ENCODE data around the gene KIRREL3.

Gene KIRREL3

DNA sequence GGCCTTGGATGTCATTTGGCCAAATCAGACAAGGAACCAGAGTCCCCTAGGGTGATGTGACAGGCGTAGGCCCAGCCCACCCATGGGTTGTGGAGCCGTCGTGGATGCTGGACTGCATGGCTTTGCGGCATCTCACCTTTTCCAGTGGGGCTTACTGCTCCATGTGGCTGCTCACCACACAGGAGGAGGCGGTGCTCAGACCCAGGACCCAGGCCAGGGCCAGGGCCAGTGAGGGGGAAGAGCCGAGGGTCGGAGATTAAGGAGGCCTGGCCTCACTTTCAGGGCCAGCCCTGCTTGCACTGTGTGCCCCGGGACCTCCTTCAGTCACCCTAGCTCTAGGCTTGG lies 539.5 kb downstream of the KIRREL3 start:
- DNase-seq (ENCODE audit: insufficient read length, low spot score) (no peak), FAIRE-seq (no peak)
- TF ChIP-seq, protein P1, sequence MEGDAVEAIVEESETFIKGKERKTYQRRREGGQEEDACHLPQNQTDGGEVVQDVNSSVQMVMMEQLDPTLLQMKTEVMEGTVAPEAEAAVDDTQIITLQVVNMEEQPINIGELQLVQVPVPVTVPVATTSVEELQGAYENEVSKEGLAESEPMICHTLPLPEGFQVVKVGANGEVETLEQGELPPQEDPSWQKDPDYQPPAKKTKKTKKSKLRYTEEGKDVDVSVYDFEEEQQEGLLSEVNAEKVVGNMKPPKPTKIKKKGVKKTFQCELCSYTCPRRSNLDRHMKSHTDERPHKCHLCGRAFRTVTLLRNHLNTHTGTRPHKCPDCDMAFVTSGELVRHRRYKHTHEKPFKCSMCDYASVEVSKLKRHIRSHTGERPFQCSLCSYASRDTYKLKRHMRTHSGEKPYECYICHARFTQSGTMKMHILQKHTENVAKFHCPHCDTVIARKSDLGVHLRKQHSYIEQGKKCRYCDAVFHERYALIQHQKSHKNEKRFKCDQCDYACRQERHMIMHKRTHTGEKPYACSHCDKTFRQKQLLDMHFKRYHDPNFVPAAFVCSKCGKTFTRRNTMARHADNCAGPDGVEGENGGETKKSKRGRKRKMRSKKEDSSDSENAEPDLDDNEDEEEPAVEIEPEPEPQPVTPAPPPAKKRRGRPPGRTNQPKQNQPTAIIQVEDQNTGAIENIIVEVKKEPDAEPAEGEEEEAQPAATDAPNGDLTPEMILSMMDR (IDR thresholded peaks at IDR 0.05; ENCODE audit: insufficient read depth, missing control alignments): no peak

DNA sequence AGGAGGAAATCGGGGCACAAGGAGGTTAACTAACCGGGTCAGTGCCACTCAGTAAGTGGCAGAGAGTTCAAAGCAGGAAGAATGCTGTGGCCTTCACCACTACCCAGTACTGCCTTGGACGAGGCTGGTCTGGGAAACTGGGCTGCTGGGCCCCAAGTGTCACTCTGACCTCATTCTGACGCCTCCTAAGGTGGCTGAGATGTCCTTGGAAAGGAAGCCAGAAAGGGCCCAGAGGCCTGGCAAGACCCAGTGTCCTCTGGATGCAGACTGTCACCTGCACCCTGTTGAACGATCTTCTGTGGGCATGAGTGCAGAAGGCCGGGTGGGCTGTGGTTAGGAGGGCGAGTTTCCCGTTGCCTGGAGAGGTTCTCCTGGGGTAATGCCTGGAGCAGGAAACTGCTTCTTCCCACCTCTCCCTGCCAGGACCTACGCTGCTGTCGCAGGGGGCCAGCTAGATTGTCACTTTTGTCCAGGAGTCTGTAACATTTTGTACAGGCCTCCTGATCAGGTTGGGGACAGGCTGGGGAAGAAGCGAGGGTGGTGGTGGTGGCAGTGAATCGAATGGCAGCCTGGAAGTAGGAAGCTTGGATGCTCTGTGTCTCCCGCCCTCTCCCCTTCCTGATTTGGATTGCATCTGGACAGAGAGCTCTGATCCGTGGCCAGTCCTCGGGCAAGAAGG lies 540.0 kb downstream of the KIRREL3 start:
- FAIRE-seq (no peak), DNase-seq (ENCODE audit: insufficient read length, low spot score) (no peak)
- TF ChIP-seq, protein P1 (IDR thresholded peaks at IDR 0.05; ENCODE audit: insufficient read depth, missing control alignments): no peak

DNA sequence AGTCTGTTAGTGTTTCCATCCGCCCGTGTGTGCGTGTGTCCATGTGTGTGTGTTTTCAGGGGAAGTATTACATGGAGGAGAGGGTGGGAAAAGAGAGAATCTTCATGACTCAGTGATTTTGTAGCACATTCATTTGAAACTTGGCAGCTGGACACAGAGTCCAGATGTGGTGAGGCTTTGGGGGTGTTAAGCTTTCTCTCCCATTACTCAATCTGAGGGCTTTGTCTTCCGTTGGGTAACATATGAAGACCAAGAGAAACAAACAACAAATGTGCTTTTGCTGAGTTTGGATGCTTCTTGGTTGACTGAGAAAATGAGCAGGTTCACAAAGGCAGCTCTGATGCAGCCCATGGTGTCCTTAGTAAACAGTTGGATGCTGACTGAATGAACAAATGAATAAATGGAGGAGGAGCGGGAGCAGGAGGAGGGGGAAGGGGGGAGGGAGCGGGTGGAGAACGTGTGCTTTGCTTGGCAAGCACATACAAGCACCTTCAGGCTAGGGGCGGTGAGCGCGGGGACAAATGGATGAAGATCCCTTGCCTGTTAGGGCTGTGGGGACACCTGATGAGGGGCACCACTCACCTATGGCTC lies 540.8 kb downstream of the KIRREL3 start:
- DNase-seq (ENCODE audit: insufficient read length, low spot score): no peak
- TF ChIP-seq, protein P1 (IDR thresholded peaks at IDR 0.05; ENCODE audit: insufficient read depth, missing control alignments): no peak
- FAIRE-seq: no peak

DNA sequence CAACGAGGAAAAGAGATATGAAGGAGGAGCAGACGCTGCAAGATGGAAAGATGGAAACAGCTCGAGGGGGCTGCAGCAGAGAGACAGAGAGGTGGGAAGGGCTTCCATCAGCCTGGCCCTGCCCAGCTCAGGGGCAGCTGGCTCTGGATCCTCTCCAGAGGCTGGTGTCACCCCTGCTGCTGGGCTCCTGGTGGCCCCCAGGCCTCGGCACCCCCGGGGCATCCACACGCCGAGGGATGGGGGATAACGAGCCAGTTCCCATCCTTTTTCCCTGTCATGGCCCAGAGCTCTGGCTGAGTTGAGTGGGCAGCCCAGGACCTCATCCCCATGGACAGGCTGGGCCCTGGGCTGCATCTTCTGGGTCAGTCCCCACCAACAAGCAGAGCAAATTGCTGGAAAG lies 542.8 kb downstream of the KIRREL3 start:
- TF ChIP-seq, protein P1 (IDR thresholded peaks at IDR 0.05; ENCODE audit: insufficient read depth, missing control alignments): no peak
- DNase-seq (ENCODE audit: insufficient read length, low spot score) (no peak), FAIRE-seq (no peak)

DNA sequence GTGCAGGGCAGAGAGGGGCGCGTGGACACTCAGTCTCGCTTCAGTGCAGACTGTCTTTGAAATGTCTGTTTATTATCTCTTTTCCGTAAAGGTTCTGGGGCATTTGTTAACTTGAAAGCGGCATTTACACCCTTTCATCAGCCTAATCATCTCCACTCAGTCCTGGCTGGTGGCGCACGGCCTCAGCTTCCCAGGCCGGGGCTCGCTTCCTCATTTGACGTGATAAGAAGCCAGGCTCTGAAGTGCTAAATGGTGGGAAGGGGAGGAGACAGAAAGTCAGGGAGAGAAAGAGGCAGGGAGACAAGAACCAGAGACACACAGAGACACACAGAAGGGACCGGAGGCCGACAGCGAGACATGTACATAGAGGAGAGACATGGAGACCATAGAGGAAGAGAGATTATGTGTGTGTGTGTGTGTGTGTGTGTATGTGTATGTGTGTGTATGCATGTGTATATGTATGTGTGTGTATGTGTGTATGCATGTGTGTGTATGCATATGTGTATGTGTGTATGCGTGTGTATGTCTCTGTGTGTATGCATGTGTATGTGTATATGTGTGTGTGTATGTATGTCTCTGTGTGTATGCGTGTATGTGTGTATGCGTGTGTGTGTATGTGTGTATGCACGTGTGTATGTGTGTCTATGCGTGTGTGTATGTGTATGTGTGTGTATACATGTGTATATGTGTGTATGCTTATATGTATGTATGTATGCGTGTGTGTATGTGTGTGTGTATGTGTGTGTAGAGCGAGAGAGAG lies 543.6 kb downstream of the KIRREL3 start:
- no peak for DNase-seq (ENCODE audit: insufficient read length, low spot score)
- TF ChIP-seq, protein P1 (IDR thresholded peaks at IDR 0.05; ENCODE audit: insufficient read depth, missing control alignments): no peak
- FAIRE-seq: no peak

DNA sequence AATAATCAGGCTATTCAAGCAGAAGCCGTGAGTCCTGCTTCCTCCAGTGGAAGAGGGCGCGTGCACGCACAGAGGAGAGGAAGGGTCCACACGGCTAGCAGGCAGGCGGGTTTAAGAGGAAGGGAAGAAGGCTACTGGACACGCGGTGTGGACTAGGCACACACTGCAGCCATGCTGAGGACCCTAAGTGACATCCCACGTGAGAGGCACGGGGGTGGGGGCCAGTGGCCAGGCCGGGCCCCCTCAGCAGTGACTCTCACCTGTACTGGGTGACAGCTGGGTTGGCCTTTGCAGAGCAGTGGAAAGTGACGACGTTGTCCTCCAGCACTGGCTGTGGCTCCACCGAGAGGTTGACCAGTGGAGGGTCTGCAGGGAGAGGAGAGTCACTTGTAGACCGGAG lies 544.5 kb downstream of the KIRREL3 start:
- no peak for FAIRE-seq
- TF ChIP-seq, protein P1 (IDR thresholded peaks at IDR 0.05; ENCODE audit: insufficient read depth, missing control alignments): no peak
- no peak for DNase-seq (ENCODE audit: insufficient read length, low spot score)

Data from D721Med (cell line).